GM19023 (cell line): Measurements from ENCODE around the gene PSAPL1.

Source experiments
- ATAC-seq: cut with Tn5 transposase; IDR thresholded peaks from one replicate; pipeline ENCODE4 v1.9.1; 2021; ENCODE audit warnings: mild to moderate bottlenecking, moderate library complexity; ENCODE audit not compliant: unreplicated experiment

PSAPL1 gene

DNA sequence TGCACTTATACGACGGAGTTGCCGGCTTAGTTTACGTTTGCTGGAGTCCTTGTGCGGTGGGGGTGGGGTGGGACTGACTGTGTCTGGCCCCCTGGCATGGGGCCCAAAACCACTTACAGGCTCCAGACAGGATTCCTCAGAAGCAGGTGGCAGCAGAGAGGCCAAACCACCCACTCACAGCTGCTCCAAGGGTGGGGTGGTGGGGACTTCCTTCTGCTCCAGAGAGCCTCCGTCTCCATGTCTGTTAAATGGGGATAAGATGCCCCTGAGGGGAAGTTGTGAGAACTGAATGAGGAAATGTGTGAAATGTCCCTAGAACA lies 36.7 kb downstream of the PSAPL1 start:
- ATAC-seq: no peak

DNA sequence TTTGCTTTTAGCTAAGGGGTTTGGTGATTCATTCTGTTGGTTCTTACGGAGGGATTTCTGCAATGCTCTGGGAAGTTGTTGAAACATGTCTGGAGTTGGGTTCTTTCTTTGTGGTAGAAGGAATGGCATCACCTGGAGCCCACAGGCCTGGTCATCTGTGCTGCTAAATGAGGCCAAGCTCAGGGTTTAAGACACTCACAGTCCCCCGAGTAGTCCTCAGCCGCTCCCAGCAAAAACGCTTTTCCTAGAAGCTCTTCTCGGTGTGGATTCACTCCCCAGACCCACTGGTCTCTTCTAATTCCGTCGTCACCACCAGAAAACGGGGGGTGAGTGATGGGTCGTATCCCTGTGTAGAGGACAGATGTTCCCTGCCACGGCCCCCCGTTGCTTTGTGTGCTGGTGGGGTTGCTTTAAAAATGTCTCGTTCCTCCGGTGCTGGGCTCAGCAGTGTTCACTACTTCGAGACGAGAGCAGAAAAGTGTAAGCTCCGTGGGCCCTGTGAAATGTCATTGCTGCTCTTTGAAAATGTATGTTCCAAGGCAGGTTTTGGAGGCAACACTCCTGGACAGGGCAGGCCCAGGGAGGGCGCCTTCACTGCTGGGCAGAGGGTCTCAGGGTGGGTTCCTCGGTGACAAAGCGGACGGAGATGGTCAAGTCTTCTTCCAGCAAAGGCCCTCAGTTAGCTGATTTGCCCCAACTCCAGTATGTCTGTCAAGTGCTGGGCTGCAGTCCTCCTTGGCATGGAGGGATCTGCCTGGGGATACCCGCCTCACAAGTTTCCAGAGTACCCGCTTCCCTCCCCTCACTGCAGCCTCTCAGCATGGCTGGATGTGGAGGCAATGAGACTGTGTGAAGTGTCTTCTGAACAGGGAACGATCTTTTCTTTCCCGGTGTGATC lies 37.3 kb downstream of the PSAPL1 start:
- ATAC-seq: no peak

DNA sequence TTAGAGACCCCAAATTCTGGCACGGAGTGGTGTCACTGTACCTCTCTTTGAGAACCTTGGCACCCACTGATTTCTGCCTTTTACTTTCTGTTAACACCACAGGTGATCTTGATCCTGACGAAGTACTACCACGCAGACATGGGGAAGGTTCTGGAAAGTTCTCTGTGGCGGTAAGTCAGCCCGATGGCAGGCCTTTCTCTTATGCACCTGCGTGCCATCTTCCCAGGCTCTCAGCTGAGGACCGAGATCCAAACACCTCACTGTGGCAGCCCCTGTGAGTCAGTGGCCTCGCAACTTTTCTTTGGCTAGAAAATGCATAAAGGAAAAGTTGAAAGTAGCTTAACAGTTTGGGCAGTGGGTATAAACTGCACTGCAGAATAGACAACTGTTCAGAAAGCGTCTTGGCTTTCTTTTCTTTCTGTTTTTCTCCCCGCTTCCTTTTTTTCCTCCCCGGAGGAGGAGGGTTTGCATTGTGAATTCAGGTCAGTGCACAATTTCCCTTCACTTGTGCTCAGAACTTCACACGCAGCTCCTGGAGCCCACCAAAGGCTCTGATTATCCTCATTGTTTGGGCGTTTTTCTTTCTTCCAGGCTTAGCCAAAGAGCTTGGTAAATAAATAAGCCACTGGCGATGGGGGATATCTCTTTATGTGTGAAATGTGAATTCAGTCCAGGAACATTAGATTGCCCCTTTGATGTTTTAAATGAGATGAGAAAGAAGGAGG lies 38.4 kb downstream of the PSAPL1 start:
- ATAC-seq: no peak

DNA sequence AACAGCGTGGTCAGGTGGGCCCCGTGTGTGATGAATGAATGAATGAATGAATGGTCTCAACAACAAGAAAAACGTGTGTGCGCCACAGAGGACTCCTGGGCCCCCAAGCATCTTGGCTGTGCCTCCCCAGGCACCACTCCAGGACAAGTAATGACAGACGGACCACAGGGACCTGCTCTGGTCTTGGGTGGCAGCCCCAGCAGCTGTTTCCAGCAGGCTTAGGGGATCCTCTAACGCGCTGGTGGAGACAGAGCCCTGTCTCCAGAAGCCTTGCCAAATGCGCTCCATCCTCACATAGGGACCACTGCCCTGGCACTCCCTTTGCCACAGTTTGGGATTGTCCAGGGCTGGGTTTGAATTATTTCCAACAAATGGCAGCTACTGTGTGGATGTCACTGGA lies 39.1 kb downstream of the PSAPL1 start:
- no peak for ATAC-seq

DNA sequence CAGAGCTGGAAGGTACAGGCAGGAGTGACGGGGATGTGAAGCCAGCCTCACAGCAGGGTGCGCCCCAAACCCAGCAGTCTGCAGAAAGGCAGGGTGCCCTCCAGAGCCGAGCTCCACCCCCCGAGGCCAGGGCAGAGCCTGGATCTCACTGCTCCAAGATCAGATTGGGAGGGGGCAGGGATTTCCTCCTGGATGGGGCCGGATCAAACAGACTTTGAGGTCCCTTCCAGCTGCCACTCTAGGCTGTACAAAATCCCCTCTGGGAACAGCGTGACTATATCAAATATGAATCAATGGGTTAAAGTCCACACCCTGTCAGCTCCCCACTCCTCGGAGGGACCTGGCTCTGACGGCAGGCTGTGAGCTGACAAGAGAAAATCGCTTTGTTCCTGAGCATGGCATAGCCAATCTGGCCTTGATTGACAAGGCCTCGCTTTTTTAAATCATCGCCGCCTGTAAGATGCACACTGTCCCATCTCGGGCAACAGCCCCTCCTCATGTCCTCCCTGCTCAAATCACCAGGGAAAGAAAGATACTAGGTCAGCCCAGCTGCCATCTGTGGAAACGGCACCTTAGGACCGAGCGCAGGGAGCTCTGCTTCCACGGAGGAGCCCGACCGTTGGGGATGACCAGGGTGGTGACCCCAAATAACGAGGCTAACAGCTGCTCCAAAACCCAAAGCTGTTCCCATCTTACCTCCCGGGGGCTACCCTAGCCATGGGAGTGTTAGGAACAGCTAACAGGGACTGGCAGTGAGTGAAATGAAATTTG lies 39.9 kb downstream of the PSAPL1 start:
- no peak for ATAC-seq

DNA sequence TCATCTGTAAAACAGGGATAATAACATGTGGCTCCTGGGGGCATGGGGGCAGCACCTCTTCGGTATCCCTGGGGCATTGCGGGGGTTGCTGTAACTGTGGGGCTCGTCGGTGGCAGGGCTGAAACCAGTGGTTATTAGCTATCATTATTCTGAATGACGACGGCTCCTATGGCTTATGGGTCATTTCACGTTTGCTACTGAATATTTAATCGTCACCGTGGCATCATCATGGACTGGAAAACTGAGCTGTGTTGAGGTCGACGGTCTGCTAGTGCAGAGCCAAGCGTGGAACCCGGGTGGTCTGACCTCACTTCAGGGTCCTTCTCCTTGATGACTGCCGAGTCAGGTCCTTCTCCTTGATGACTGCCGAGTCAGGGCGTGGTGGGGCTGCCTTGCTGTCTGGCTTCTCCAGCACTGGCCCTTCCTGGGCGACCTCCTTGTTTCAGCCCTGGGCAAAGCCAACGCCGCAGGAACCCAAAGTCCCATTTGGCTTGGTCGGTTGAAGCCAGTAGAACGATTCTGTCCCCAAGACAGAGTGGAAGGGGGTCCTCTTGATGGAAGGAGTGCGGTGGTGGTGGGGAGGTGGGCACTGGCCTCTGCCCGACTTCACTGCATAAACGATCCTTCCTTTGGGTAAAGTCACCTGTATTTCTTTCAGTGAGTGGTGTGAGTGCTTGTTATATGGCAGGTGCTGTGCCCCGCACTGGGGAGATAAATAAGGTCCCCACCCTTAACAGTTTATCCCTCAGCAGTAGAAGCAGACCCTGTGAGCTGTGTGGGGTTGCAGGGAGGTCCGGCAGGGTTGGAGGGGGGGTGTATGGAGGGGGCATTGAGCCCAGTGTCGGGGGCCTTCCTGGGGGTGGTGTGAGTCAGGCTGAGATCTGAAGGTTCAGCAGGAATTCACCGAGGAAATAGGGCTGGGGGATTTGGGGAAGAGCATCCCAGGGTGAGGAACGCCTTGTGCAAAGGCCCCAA lies 40.8 kb downstream of the PSAPL1 start:
- ATAC-seq: no peak

DNA sequence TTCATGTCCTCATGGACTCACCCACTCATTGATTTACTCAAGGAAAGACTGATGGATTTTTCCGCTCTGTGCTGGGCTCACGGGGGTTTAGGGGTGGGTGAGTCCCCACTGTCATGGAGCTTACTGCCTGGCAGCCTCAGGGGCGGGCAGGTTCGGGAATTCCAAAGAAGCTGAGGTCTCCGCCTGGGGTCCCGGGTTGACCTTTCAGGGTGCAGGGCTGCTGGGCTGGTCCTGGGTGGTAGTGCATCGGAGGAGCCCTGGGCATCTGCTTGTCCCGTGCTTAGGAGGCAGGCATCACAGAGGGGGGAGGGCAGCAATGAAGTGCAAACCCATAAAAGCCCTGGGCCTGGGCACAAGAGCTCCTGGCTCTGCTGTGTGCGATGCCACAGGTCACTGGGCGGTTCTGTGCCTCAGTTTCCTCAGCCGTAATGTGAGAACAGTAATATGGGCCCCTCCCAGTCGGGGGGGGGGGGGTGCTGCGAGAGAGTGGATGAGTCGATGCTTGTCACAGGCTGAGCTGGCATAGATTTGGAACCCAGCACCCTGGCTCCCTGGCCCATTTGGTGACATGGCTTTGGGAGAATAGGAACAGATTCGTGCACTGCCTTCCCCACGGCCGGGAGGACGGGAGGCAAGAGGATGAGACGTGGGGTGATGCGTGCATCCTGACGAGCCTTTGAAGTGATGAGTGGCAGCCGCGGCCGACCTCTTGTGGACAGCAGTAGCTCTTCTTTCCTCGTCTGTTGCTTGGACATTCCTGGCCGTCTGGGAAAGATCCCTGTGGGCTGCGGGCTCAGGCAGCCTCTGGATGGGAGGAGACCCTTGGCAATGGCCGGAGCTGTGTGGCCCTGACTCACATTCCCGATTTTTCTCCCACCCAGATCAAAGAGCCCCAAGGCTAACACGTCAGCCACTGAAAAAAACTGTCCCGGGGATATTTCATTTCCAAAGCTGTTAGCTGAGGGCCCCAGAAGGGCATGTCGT lies 42.0 kb downstream of the PSAPL1 start:
- ATAC-seq: no peak

DNA sequence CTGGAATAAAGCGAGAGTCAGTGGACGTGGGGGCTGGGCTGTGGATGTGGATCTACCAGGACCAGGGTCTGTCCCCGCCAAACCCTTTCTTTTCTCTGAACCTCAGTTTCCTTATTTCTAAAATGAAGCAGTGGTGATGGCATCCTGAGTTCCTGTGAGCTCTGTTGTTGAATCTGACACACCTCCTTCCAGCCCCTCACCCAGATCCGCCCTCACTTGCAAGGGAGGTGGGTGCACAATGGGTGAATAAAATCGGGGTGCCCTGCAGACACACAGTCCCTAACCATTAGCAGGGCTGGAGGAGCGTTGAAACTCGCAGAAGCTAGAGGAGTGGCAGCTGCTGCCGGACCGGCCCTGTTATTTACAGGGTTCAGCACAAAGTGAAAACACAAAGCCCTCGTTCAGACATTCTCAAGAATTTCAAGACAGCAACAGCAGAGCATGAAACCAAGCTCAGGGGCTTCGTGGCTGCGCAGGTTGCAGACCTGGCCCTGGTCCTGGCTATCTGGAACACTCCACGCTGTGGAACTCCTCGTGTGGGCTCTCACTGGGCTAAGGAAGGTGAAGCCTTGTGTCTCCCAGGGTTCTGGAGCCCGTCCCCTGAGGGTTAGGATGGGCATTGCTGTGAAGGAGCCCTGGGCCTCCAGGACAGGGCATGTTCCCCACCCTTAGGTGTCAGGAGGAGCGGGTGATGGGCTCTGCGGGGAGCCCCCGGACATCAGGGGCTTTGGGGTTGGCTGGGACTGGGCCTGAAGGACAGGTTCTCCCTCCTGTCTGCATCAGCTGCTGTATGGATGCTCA lies 42.9 kb downstream of the PSAPL1 start:
- ATAC-seq: no peak

DNA sequence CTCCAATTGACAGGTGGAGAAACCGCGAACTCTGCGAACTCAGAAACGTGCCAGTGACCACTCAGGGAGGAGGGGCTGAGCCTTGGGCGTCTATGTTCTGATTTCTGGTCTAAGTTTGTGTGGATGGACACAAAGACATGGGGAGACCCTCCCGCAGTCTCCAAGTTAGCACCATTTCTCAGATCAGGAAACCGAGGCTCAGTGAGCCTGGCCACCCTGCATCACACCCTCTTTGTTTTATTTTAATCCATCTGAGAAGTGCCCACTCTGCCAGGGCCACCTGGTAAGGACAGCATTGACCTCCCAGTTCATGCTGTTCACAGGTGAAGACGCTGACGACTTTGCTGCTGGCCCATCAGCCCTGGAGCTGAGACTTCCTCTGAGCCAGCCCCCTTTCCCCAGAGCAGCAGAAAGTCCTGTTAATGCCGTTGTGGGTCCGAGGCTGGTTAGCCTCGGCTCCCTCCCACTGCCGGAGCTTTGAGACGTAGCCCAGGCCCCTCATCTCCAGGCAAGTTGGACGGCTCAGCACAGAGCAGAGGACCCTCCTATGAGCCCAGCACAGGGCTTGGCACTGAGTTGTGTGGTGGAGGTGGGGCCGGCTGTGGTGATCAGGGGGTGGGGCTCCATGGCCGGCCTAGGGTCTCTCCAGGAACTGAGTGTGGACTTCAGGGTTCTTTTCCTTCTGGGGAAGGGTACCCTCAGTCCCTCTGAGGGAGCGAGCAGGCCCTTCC lies 43.7 kb downstream of the PSAPL1 start:
- ATAC-seq: no peak

DNA sequence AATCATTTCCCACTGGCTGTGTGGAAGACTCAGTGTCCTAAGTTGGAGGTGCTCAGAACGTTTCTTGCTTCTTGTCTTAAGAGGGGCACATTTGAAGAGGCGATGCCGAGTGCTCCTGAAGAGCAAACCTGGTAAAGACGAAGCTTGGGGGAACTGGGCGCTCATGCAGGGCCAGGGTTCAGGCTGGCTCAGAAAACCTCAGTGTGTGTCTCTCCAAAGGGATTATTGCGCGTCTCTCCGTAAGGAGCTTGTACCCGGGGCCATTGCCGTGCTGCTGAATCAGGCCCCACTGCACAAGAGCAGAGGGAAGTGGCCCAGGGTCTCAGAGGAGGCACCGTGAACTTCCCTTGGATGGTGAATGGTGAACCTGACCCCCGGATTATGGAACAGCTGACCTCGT lies 44.4 kb downstream of the PSAPL1 start:
- ATAC-seq: no peak

DNA sequence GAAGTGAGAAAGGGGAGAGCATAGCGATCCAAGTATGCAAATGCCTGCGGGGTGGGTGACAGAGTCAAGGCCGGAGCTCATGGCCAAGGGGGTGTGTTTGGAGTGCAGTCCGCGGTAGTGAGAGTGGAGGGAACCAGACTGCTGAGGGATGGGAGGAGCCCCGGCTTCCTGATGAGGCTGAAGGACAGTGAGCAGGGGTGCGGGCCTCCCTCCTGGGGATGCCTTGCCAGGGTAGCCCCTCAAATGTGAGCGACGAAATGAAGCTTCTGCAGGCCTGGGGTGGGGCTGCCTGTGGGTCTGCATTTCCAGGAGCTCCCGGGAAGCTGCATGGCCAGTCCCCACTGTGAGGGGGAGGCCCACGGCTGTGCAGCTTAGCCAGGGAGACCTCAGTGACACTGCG lies 45.0 kb downstream of the PSAPL1 start:
- no peak for ATAC-seq

DNA sequence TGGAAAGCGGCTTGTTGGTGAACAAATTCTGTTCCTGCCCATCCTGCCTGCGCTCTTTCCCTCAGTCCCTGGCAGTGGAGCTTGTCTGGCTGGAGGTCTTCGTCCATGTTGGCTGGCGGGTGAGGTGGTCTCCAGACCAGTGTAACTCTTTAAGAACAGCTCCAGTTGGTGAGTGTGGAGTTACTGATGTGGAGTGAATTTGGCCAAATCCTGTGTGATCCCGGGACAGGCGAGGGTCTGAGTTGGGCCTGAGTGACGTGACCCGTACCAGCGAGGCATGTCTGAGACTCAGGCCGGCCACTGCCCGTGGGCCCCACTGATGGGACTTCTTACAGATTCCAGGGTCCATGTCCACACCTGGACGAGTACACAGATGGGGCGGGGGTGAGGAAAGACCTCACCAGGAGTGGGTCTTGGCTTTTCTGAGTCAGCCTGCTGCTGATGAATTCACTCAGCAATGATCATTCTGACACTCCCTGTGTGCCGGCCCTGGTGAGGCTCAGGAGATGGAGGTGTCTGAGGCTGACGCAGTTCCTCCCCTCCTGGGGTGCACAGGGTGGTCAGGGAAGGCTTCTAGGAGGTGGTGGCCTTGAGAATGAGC lies 45.5 kb downstream of the PSAPL1 start:
- ATAC-seq: no peak

DNA sequence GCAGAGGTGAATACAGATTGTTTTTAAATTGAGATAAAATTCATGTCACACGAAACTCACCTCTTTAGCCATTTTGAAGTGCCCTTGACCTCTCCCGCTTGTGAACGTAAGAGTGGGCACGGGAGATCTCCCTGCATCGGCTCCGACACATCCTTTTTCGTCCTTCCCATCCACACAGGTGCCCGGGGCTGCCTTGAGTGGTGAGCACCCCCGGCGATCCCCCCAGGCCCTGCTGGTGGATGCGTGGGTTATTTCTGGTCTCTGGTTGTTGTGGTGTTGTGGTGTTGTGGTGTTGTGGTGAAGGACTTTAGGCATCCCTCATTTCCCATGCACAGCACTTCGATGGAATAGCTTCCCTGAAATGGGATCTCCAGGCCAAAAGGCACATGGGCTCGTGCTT lies 46.1 kb downstream of the PSAPL1 start:
- ATAC-seq: no peak

DNA sequence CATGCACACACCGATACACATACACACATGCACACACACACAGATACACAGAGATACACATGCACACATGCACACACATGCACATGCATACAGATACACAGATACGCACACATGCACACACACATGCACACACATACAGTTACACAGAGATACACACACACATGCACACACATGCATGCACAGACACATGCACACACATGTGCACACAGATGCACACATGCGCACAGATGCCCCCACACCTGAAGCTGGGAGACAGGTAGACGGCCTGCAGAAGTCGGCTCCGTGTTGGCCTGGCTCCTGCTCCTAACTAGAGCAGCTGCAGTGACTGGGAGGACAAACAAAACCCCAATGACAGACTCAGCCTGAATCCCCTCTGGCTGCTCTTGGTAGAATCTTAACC lies 46.8 kb downstream of the PSAPL1 start:
- ATAC-seq: no peak

DNA sequence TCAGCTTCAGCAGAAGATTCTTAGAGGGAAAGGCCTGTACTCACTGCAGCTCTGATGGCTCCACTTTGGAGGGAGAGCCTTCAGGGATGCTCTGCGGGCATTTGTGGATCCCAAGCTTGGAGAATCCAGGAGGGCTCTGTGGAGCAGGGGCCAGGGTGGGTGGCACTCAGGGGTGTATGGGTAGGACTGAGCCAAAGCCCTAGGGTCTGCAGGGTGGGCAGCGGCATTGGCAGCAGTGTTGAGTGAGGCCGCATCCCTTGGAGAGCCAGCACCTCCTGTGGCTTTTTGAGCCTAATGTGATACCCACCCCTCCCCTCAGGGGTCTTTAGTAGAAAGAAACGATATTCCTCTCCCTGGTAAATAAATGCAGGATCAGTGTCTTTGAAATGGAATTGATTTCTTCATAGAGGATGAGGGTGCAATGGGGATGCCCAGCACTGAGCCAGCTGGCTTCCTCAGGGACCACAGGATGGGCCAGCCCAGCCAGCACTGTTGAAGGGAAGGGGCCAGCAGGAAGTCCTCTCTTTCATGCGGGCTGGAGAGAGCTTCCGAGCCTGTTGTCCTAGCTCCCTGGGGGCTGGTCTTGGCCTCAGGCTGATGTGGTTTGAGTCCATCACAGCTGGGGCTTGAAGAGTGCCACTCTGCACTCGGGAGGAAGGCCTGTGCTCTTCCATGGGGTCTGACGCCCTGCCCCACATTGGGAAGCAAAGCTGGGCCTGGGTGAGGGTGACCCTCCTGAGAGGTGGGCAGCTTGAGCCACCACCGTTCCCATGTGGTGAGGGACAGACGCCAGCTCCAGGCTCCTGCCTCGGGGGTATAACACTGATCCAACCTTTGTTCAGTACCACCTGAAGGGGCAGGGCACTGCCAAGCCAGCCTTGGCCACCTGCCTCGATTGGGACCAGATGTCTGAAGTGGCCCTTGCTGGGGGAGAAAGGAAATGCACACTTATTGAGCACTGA lies 49.5 kb downstream of the PSAPL1 start:
- ATAC-seq: no peak
